ENCODE measurements around the gene FAF1.

Gene FAF1

DNA sequence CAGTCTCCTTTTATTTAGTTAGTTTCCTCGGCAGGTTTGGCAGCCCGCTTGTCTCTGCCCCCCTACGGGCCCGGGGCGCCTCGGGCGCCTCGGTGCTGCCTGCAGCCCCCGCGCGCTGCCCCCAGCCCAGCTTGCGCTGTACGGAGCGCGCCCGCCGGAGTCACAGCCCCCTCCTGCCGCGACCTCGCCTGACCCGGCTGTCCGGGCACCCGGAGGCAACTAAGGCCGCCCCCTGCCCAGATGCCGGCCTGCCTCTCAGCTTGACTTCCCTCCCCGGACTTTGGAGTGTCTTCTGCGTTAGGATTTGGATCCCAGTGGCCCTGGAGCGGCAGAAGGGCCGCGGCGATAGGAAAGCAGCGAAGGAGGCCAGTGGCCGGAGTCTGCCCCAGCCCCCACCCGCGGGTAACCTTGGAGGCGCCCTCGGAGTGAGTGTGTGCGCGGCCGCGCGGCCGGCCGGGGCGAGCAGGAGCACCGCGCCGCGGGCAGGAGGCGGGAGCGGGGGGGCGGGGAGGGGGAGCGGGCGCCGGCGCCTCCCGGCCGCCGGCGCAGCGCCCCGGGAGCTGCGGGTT lies 17.6 kb upstream of the FAF1 start:
- peak; percentile 67 for DNase-seq

DNA sequence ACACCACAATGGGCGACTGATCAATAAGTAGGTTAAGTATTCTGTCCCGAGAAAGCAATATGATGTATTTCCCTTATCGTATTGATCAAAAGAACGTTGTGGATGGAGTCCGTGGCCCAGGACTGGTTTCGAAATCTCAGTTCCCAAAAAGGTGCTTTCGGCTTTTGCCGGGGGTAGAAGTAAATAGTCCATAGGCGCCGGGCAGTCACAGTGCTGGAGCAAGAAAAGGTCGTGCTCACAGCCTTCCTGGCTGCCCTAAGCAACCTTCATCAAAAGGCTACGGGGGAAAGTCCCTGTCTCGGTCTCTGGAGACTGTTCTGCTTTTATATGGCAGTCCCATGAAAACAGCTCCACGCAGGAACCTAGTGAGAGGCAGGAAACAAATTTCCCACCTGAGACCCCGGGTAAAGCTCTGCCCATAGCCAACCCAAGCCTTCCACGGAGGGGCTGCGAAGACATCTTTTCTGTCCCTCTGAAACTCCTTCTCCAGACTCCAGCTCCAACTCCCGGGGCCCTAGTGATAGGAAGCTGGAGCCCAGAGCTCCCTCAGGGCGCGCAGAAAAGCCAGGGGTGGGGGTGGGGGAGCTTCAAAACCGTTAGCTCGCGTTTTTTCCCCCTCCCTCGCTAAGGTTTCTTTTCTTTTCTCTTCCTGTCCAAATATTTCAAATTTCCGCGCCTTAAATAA lies 17.0 kb upstream of the FAF1 start:
- peak; percentile 54 for DNase-seq

DNA sequence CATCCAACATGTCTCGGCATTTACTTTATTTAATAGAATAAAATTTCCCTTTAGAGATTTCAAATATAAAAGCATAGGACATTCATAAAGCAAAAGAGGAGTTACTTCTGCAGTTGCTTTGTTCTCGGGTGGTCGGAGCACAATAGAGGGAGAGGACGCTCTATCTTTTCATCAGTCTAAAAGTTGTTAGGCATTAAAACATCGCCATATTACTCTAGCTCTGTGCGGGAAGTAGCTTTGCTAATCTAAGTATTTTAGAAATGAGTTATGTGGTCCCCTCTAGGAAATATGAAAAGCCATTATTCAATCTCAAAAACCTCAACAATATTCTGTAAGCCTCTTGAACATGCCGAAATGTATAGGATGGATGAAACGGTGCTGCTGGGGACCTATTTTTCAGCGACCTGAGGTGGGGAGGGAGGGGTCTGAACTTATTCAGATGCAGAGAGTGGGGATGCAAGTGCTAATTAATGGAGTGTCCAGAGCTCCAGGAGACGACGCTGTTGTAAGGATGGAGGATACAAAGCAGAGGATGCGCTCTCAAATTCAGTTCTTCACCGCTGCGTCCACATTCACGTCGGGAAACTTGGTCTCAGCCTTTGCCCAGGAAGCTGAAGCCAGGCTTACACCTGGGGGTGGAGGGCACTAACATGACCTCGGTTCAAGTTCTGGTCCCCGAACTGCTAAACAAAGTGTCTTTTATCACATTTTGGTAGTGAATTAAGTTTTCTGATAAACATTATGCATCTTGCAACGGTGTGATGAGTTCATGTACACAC lies 16.2 kb upstream of the FAF1 start:
- DNase-seq = no peak

DNA sequence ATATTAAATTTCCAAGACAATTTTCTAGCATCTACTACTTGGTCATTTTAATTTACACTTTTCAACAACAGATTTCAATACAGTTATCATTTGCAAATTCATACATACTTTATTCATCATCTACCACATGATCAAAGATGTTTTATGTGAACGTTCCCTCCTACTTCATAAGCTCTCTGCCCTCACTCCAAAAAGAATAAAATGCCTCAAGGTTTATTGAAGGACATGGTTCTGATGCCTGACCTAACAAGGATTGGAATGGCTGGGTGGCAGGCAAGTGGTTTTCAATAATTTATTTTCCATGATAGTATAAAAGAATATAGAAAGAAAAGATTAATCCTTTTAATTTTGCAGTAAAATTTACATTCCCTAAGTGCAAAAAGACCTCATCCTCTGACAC lies 15.4 kb upstream of the FAF1 start:
- DNase-seq = no peak

DNA sequence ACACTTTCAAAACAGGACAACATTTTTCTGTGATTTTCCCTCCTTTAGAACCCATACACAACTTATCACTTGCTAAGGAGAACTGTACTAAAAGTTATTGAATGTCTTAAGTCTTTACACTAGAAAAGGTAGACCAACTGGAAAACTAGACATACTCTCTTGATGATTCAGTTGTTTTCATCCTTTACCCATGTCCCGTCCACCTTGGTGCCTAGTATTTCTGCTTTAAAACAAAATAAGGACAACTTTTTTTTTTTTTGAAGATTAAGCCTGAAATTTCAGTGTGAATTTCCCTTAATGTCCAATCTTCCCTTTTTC lies 14.5 kb upstream of the FAF1 start:
- DNase-seq = no peak

DNA sequence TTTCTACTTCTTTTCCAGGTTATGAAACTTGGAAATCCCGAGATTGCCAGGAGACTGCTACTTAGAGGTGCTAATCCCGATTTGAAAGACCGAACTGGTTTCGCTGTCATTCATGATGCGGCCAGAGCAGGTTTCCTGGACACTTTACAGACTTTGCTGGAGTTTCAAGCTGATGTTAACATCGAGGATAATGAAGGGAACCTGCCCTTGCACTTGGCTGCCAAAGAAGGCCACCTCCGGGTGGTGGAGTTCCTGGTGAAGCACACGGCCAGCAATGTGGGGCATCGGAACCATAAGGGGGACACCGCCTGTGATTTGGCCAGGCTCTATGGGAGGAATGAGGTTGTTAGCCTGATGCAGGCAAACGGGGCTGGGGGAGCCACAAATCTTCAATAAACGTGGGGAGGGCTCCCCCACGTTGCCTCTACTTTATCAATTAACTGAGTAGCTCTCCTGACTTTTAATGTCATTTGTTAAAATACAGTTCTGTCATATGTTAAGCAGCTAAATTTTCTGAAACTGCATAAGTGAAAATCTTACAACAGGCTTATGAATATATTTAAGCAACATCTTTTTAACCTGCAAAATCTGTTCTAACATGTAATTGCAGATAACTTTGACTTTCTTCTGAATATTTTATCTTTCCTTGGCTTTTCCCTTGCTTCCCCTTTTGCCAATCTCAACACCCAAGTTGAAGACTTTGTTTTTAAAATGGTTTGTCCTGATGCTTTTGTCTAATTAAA lies 14.0 kb upstream of the FAF1 start:
- peak; percentile 43 for DNase-seq

DNA sequence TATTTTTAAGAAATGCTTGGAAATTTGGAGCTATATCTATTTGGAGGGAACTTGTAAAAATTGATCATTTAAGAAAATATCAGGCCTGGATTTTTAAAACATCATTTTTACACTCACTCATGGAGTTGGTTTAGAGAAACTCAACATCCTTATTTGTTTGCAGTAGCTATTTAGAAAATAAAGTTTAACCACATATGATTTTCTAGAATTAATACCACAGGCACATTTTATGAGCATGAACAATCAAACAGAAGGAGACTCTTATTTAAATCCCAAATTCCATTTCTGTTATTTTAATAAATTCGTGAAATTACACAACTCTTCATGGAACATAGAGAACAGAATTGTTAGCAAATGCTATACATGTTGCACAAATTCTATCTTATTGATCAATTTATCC lies 13.2 kb upstream of the FAF1 start:
- no peak for DNase-seq

DNA sequence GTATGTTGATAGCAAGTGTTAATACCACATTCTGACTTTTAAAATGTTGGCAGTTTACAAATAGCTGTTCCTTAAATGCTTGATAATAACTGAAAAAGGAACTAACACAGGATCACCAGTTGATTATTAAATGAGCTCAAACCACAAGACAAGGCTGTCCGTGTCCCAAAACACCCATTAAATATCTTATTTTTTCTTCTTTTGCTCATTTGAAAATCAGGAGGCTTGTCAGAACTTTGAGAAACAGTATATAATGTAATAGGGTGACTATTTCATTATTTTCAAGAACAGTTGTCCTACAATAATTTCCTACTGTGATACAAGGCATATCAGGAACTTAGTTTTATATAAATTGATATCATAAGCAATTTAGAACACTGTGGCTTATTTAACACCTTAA lies 12.7 kb upstream of the FAF1 start:
- DNase-seq = no peak

DNA sequence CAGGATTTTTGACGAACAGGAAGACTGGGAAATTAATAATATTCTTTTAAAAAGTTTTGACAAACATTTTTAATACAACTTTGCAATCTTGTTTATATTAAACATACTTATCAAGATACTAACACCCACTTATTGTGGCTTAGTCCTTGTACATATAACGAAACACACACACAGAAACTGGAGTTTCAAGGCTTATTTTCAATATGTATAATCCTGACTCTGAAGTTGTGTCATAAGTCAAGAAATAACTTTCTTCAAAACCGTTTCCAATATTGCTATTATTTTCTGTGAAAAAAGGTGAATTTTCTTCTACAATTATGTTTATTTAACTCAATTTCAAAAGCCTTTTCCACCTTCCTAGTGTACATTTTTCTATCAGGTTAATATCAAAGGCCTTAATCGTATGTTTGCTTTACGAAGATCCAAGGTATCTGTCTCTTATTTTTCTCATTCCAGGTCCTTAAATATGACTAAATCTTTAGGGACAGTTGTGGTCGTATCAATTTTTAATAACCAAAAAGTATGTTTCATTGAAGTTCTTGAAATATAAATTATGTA lies 11.8 kb upstream of the FAF1 start:
- no peak for DNase-seq

DNA sequence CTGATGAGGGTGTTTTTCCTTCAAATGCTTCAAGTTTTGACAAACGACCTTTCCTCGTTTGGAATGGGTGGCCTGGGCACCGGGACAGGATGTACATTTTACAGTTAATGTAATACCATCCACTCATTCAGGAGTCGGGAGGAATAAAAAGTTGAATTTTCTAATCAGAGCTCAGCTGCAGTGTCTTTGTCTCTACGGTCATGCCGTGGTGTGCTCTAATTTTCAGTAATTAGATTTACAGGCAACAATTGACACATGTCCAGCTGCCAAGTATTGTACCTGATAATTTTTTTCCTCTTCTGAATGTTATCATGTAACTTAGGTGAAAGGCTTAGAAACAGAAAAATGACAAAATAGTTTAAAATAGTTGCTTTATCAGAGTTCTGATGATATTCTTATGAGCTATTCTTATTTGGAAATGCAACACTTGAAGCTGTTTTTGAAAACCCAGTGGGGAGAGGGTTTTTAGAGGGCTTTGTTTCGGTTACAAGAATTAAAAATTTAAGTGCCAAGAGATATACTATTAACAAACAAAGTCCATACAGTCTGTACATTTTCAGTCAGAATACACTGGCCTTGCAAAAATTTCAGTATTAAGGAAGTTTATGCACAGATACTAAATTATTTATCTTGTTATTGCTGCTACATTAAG lies 11.0 kb upstream of the FAF1 start:
- DNase-seq = no peak

DNA sequence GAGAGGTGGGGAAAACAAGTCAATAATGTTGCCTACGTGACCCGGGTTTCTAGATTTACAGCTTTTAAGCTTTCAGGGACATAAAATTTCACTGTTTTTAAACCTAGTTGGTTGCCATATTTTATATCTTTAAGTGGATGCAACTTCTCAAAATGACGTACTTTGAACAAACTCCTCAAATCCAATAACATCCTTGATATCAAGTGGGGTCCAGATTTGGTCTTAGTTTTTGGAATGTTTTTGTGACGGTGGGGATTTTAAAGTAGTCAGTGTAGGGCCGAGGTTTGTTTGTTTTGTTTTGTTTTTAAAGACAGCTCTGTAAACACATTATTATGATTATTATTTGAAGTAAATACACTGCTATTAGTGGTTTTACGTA lies 10.4 kb upstream of the FAF1 start:
- no peak for DNase-seq

DNA sequence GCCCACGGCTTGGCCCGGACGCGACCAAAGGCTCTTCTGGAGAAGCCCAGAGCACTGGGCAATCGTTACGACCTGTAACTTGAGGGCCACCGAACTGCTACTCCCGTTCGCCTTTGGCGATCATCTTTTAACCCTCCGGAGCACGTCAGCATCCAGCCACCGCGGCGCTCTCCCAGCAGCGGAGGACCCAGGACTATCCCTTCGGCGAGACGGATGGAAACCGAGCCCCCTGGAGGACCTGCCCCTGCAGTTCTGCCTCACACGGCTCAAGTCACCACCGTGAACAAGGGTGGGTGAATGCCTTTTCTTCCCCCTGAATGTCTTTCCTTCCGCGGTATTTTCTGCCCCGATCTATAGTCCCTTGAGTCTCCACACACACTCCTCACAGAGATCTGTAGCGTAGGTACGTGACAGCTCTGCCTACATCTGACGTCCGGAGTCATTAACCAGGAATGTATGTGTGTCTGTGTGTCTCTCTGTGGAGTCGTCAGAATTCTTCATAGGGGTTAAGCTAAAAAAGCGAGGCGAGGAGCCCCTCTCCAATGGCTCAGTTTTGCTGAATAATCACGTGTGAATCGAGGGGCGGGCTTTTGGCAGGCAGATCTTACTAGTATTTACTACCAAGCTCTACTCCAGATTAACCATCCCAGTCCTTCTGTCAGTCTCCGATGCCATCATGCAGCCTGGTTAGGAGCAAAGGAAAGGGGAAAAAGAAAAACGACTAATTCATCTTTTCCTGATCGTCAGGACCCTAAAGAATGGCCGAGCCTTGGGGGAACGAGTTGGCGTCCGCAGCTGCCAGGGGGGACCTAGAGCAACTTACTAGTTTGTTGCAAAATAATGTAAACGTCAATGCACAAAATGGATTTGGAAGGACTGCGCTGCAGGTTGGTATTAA lies 9.8 kb upstream of the FAF1 start, which contains the start of gene CDKN2C:
CDKN2C (plus strand) TSS at position 635 of the 898 bp plus-strand sequence; CDS start at position 759, 124 bp downstream.
- peak; percentile 79 for DNase-seq

DNA sequence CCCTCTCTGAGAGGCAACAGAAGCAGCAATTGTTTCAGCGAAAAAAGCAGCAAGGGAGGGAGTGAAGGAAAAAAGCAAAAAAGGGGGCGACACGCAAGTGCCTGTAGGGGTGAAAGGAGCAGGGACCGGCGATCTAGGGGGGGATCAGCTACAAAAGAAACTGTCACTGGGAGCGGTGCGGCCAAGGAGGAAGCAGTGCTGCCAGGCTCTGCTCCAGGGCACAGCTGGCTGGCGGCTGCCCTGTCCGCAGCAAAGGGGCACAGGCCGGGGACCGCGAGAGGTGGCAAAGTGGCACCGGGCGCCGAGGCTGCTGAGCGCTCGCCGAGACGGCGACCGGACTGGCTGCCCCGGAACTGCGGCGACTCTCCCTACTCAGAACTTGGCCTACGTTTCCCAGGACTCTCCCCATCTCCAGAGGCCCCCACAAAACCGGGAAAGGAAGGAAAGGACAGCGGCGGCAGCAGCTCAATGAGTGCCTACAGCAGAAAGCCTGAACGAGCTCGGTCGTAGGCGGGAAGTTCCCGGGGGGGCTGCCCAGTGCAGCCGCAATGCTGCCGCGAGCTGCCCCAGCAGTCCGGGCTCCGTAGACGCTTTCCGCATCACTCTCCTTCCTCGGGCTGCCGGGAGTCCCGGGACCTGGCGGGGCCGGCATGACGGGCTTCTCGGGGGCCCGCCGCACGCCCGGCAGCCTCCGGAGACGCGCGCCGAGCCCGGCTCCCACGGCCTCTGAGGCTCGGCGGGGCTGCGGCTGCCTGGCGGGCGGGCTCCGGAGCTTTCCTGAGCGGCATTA lies 8.9 kb upstream of the FAF1 start:
- peak; percentile 65 for DNase-seq

DNA sequence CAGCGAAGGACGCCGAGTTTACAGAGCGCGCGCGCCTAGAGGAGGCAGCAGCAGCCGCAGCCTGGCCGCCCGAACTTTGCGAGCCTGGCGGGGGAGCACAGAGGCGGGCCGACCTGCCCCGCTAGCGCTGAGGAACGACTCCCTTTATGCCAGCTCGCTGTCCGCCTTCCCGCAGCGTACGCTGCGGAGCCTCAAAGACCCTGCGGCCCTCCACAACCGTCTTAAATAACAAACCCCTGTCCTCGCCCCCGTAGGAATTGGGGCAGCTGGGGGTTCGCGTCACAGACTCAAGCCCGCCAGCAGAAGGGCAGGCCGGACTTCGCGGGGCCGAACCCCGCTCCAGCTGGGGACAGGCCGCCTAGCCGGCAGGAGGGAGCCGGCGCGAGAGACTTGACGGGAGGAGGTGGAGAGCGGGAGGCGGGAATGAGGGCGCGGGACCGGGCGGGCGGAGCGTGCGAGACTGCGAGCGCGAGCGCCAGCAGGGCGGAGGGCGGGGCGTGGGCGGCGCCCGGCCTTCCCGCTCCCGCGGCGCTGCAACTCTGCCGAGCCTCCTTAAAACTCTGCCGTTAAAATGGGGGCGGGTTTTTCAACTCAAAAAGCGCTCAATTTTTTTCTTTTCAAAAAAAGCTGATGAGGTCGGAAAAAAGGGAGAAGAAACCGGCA lies 8.2 kb upstream of the FAF1 start:
- peak; percentile 90 for DNase-seq

DNA sequence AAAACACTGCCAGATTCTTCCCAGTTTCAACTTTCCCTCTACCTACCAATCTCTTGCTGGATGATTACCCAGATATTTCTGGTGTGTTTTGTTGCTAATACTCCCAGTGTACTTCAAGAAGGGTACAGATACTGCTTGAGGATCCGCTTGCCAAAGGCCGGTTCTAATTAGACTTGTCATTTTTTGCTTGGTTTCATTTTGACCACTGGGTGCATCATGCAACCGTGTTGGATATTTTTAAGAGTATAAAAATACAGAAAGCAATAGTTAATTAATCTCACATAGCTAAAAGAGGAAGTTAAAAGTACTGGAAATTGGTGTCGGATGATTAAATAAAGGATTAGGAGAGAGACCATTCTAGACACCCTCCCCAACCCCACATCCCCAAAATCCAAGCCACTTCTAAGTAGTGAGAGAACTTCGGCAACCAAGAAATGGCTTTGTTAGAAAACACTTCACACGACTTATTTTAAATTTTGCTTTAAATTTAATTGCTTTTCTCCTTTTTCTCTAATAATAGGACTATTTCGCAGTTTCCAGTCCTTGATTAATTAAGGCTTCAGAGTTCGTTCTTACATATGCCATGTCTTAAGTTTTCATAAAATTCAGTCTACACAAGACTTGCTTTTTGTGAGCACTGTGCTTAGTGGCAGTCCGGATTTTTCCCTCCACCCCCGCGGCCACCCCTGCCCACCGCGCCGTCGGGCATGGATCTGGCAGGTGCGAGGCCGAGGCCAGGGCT lies 7.5 kb upstream of the FAF1 start:
- no peak for DNase-seq

DNA sequence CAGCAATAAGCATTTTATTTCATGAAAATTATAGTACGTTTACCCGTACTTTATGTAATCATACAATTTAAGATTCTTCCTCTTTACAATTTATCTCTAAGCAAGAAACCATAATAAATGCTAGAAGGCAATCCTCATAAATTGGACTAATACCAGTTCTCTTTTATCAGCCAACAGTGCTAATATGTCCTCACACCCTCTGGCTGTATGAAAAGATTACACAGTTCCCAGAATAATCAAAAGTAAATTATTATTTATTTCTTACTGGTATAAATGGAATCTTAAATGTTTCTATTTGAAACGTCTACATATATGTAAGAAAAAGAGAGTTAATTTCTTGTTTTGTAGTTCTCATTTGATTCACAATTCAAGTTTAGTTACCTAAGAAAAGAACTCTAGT lies 6.9 kb upstream of the FAF1 start:
- DNase-seq = no peak

DNA sequence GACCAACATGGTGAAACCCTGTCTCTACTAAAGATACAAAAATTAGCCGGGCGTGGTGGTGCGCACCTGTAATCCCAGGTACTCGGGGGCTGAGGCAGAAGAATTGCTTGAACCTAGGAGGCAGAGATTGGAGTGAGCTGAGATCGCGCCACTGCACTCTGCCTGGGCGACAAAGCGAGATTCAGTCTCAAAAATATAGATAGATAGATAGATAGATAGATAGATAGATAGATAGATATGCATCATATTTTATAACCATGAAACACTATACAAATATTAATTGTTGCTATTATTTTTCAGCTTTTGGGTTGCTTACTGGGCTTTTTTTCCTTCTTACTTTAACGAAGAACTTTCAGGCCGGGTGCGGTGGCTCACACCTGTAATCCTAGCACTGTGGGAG lies 4.8 kb upstream of the FAF1 start:
- DNase-seq = no peak

DNA sequence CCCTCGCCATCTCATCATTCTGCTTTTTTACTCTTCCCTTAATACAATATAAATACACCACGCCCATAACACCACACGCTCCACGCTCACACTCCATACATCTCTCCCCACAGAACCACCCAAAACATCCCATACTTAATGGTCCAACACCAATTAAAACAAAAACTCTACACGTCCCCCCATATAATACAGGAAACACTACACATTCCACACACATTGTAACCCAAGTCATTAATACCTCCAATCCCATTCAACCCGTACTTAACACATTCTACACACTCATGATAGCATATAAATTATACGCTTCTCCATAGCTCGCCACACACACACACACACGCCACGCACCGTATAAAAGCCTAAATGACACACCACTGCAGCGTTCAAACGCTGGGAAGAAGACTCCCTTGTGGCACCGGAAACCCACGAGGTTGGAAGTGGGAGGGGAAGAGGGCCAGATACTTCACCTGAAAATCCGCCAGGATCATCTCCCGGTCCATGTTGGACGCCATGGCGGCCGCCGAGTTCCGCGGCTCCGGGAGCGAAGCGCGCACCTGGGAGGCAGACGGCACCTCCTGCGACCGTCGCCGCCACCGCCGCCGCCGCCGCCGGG lies 659 bp downstream of the FAF1 start:
- peak; percentile 68 for DNase-seq

DNA sequence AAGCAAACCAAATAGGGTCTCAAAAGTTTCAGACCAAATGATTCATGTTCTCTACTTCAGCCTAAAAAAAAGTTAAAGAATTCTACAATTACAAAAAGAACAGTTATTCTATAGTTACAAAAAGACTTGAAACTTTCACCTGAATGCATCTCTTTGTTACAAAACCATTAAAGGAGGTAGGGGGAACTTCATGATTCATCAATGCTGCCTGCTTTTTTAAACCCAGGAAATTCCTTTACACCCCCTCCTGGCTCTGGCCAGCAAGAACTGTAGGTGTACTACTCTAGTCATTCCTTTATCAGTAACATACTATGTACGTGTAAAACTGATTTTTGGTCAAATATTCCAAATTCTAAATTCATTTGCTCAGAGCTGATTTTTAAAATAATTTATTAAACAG lies 5.0 kb downstream of the FAF1 start:
- DNase-seq = no peak
